ENCODE measurements around the gene RRBP1. TPM values are rescaled to one million over a fixed set of nuclear protein-coding genes. Genes with fewer than 3 reads are reported as not detected.

RRBP1 gene
- total RNA-seq, 1 donor from 2014 or later, result 79.8 TPM

DNA sequence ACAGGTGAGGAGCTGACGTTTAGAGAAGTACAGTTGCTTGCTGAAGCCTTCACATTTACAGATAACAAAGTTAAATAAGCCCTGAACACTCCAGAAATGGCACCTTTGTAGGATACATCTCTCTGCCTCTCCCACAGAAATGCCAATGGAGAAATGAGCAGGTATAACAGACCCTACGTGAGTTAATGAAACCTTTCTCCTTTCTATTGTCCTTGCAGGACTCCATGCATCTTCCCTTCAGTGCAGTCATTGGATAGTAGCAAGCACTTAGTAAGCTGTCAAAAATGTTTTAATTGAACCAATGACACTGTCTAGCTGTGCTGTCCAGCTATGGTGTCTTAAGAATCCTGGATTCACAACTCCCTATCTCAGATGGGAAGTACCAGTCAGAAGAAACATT is 8.1 kb upstream of the RRBP1 start:
- intact Hi-C loops (cut with DNase I), result no loop called here
- no peaks in the 10 kb centered on the region for H3K27me3 ChIP-seq
- TF ChIP-seq POLR2A (IDR thresholded peaks at IDR 0.05), result no peak
- no peak for TF ChIP-seq POLR2AphosphoS5 (IDR thresholded peaks at IDR 0.05; ENCODE audit: insufficient read depth in 1 of 2, low read depth in 1 of 2)
- TF ChIP-seq, protein P1, sequence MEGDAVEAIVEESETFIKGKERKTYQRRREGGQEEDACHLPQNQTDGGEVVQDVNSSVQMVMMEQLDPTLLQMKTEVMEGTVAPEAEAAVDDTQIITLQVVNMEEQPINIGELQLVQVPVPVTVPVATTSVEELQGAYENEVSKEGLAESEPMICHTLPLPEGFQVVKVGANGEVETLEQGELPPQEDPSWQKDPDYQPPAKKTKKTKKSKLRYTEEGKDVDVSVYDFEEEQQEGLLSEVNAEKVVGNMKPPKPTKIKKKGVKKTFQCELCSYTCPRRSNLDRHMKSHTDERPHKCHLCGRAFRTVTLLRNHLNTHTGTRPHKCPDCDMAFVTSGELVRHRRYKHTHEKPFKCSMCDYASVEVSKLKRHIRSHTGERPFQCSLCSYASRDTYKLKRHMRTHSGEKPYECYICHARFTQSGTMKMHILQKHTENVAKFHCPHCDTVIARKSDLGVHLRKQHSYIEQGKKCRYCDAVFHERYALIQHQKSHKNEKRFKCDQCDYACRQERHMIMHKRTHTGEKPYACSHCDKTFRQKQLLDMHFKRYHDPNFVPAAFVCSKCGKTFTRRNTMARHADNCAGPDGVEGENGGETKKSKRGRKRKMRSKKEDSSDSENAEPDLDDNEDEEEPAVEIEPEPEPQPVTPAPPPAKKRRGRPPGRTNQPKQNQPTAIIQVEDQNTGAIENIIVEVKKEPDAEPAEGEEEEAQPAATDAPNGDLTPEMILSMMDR (IDR thresholded peaks at IDR 0.05), result no peak
- H3K27ac ChIP-seq, result no peak overlapping the region
- no peak overlapping the region for H3K4me3 ChIP-seq
- H3K4me1 ChIP-seq, result no peaks in the 10 kb centered on the region
- H3K36me3 ChIP-seq, result no peaks in the 10 kb centered on the region
- H3K9me3 ChIP-seq, result no peaks in the 10 kb centered on the region
- no peak for DNase-seq (ENCODE audit: extremely low spot score in 2 of 2)

DNA sequence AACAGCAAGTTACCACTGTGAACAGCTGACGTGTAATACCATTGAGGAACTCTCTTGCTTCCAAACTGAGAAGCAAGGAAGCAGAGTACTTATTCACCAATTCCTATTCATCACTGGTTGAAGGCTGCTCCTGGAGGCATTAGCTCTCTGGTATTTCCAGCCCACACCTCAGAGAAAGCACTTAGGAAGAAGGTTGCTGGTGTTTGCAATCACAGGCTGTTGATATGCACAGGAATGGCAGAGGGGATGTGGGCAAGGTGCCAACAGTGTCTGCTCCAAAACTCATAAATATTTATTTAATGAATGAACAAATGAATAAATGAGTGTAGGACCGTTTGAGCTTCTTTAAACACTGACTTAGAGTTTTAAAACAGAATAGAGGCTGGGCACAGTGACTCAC is 6.9 kb upstream of the RRBP1 start:
- intact Hi-C loops (cut with DNase I), result loop anchor here (10.0 kb wide), 2 partner anchors 106 to 154 kb away; partner anchors contain the start of gene BFSP1
- no peak overlapping the region for H3K4me3 ChIP-seq
- H3K9me3 ChIP-seq, result no peaks in the 10 kb centered on the region
- no peak overlapping the region for H3K27ac ChIP-seq
- H3K4me1 ChIP-seq, result no peaks in the 10 kb centered on the region
- no peak for DNase-seq (ENCODE audit: extremely low spot score in 2 of 2)
- no peaks in the 10 kb centered on the region for H3K27me3 ChIP-seq
- H3K36me3 ChIP-seq, result no peaks in the 10 kb centered on the region
- TF ChIP-seq, protein P1 (IDR thresholded peaks at IDR 0.05), result no peak

DNA sequence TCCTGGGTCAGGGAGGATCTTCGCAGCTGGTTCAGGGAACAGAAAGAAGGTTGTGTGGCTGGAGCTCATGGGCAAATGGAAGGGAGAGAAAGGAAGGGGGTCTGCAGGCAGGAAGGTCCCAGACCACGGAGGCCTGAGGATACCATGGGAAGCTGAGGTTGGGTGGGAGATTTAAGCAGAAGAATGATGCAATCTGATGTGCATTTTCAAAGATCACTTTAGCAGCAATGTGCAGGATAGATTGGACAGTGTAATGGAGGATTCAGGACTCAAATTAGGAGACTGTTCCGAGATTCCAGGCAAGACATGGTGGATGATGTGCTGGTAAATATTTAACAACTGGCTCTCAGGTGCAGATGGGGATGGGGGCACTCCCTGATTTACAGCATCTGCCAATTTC is 5.8 kb upstream of the RRBP1 start:
- H3K4me3 ChIP-seq, result no peak overlapping the region
- H3K27me3 ChIP-seq, result no peaks in the 10 kb centered on the region
- TF ChIP-seq POLR2A (IDR thresholded peaks at IDR 0.05) (no peak), POLR2AphosphoS5 (IDR thresholded peaks at IDR 0.05; ENCODE audit: insufficient read depth in 1 of 2, low read depth in 1 of 2) (no peak)
- TF ChIP-seq, protein P1 (IDR thresholded peaks at IDR 0.05), result no peak
- no peak overlapping the region for H3K27ac ChIP-seq
- H3K4me1 ChIP-seq, result peaks cover 5% of the 10 kb centered on the region
- H3K36me3 ChIP-seq, result no peaks in the 10 kb centered on the region
- intact Hi-C loops (cut with DNase I), result loop anchor here (10.0 kb wide), 2 partner anchors 107 to 153 kb away; partner anchors contain the start of gene BFSP1
- DNase-seq (ENCODE audit: extremely low spot score in 2 of 2), result no peak
- no peaks in the 10 kb centered on the region for H3K9me3 ChIP-seq

DNA sequence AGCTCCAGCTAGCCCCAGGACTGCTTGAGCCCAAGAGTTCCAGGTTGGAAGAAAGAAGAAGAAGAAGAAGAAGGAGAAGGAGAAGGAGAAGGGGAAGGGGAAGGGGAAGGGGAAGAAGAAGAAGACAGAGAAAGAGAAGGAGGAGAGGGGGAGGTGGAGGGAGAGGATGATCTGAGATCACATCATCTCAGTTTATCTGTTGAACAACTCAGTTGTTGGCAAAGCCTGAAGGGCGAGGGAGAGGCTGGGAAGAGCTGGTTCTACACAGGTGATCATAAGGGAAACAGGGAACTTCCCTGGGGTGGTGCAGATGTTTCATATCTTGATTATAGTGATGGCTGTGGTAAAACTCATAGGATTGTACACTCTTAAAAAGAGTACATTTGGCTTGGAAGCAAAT is 3.1 kb upstream of the RRBP1 start:
- intact Hi-C loops (cut with DNase I), result loop anchor here (10.0 kb wide), 2 partner anchors 110 to 150 kb away; partner anchors contain the start of gene BFSP1
- H3K27me3 ChIP-seq, result no peaks in the 10 kb centered on the region
- H3K9me3 ChIP-seq, result no peaks in the 10 kb centered on the region
- TF ChIP-seq POLR2A (IDR thresholded peaks at IDR 0.05) (no peak), POLR2AphosphoS5 (IDR thresholded peaks at IDR 0.05; ENCODE audit: insufficient read depth in 1 of 2, low read depth in 1 of 2) (no peak)
- TF ChIP-seq, protein P1 (IDR thresholded peaks at IDR 0.05), result no peak
- no peak overlapping the region for H3K27ac ChIP-seq
- H3K4me1 ChIP-seq, result peaks cover 14% of the 10 kb centered on the region
- no peaks in the 10 kb centered on the region for H3K36me3 ChIP-seq
- DNase-seq (ENCODE audit: extremely low spot score in 2 of 2), result no peak
- no peak overlapping the region for H3K4me3 ChIP-seq

DNA sequence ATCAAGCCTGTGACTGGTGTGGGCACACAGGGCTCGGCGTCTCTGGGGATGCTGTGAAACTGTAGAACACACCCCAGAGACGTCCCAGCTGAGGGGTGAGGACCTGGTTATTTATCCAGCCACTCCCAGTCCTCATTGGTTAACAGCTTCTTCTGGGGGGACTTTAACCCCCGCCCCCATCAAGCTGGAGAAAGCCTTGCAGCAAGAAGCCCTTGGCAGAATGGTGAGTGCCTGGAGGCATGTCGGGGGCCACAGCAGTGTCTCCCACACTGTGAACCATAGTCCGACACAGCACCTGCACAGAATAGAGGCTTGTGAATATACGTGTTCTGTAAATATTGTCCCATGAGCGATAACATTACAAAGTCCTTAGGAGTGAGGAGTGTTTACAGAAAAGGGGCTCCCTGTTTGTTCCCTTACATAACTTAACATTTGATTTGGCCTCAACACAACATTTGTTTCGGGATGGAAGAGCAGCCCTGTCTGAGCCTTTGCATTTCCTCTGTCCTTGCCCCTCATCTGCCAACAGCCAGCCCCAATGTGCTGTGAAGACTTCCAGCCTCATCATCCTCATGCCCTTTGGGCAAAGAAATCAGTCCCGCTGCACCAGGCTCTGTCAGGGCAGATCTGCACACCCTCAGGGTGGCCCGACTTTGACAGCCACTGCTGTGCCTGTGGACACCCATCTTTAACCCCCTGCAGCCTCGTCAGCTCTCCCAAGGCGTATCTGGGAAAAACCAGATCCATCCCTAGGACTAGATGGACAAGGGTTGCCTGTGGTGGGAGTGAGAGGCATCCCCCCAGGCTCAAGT is 2.2 kb upstream of the RRBP1 start:
- no peaks in the 10 kb centered on the region for H3K9me3 ChIP-seq
- no peak overlapping the region for H3K4me3 ChIP-seq
- H3K27me3 ChIP-seq, result no peaks in the 10 kb centered on the region
- no peaks in the 10 kb centered on the region for H3K36me3 ChIP-seq
- no peak for DNase-seq (ENCODE audit: extremely low spot score in 2 of 2)
- TF ChIP-seq POLR2AphosphoS5 (IDR thresholded peaks at IDR 0.05; ENCODE audit: insufficient read depth in 1 of 2, low read depth in 1 of 2) (no peak), POLR2A (IDR thresholded peaks at IDR 0.05) (no peak)
- TF ChIP-seq, protein P1 (IDR thresholded peaks at IDR 0.05), result no peak
- H3K4me1 ChIP-seq, result peaks cover 23% of the 10 kb centered on the region
- no peak overlapping the region for H3K27ac ChIP-seq
- intact Hi-C loops (cut with DNase I), result loop anchor here (5.0 to 10.0 kb wide), 4 partner anchors 111 to 283 kb away; partner anchors contain the start of genes BFSP1, MGME1 and SNX5

Measured in vagina (tissue), 2 donors.